Lower leg skin (tissue), 3 donors: ENCODE data around the gene NFU1.

Experiments
- CTCF ChIP-seq, 3 donors: fragments of 450-650 bp; IDR thresholded peaks; one replicate each; pipeline ENCODE4 v1.5.1; 2016; ENCODE audit warnings: antibody characterized with exemption in 3 of 3, mild to moderate bottlenecking in 3 of 3, moderate library complexity in 2 of 3
- POLR2A ChIP-seq, 2 donors: fragments of 450-650 bp; IDR thresholded peaks; one replicate each; pipeline ENCODE4 v1.6.1; 2016 to 2017; ENCODE audit warnings: antibody characterized with exemption in 2 of 2, mild to moderate bottlenecking in 1 of 2, moderate library complexity in 1 of 2

GRCh38 chr2:69386360-69386759 is 50.9 kb downstream of the NFU1 start:
- TF ChIP-seq POLR2A (IDR thresholded peaks at IDR 0.05) = no peak
- no peak for TF ChIP-seq CTCF (IDR thresholded peaks at IDR 0.05)
